ENCODE data around the gene URB1.

DNA sequence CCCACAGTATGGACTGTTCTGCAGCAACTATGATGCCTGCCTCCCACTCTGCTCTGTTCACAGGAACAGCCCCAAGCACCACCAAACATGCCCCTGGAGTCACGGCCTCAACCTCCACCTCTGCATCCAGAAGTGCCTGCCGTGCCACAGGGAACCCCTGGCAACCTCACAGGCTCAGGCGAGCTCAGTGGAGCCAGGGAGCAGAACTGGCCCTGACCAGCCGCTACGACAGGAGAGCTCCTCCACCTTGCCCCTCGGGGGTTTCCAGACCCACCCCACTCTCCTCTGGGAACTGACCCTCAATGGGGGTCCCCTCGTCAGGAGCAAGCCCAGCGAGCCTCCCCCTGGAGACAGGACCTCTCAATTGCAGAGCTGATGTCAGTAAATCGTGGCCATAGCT is 81.2 kb downstream of the URB1 start:
- TF ChIP-seq CTCF (IDR thresholded peaks at IDR 0.05) = no peak
- TF ChIP-seq TCF7L2 (IDR thresholded peaks at IDR 0.05; ENCODE audit: low read depth, low read length) = no peak
- TF ChIP-seq POLR2AphosphoS5 (IDR thresholded peaks at IDR 0.05; ENCODE audit: low read depth, low read length) = no peak
- TF ChIP-seq REST (IDR thresholded peaks at IDR 0.05; ENCODE audit: insufficient read depth in 1 of 2, low read depth in 2 of 2, low read length in 1 of 2) = no peak
